GM15510 (cell line): Measurements from ENCODE around the gene COMMD1.

Experiments used
- POLR2A ChIP-seq: IDR thresholded peaks from 3 replicates; pipeline ENCODE4 v1.6.1; 2011; ENCODE audit warnings: borderline replicate concordance; ENCODE audit not compliant: insufficient read length; ENCODE audit errors: extremely low read depth

COMMD1 gene

DNA sequence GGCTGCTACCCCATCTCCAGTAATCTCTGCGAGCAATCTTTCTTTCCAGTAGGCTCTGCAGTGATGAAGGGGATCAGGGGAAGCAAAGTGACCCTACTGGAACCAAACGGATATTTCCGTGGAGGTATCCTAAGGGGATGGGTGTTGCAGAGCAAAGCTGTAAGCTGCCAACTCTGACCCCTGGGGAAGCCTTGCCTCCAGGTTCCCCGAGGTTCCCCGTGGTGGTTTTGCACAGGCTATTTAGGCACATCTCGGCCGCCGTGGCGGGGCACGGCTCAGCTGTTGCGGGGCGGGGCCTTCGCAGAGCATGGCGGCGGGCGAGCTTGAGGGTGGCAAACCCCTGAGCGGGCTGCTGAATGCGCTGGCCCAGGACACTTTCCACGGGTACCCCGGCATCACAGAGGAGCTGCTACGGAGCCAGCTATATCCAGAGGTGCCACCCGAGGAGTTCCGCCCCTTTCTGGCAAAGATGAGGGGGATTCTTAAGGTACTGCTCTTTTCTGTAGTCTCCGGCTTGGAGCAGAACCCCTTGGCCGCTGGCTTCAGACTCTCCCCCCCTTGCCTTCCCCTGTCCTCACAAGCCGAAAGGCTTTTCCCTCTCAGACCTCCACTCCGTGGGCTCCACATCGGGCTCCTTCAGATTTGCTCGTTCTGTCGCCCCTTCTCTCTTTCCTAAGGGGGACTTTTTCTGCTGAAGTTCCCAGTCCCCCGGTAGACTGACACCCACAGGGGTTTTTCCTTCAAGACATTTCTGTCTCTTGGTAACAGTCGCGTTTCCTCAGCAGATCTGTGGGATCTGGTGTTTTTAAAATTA is at the start of gene COMMD1:
Gene COMMD1, plus strand, starts transcription at position 303 of the 814 bp plus-strand sequence. Its CDS starts 5 bp downstream, at position 308.
- peak; percentile 92 for TF ChIP-seq POLR2A

DNA sequence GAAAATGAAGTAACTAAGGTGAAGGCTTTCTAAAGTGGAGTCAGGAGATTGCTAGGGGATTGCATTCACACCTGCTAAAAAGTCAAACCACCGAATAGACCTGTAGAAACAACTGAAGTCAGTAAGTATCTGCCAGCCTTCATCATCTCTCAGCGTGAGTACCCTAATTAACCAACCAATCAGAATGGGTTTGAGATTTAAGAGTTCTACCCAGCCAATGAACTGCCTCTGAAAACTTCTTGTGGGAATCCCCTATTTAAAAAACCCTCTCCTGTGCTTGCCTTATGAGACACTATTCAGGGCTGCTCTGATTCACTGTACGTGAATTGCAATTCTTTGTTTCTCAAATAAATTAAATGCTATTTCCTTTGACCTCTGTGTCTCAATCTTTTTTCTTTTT is 48.2 kb upstream of the COMMD1 start:
- TF ChIP-seq POLR2A: no peak

DNA sequence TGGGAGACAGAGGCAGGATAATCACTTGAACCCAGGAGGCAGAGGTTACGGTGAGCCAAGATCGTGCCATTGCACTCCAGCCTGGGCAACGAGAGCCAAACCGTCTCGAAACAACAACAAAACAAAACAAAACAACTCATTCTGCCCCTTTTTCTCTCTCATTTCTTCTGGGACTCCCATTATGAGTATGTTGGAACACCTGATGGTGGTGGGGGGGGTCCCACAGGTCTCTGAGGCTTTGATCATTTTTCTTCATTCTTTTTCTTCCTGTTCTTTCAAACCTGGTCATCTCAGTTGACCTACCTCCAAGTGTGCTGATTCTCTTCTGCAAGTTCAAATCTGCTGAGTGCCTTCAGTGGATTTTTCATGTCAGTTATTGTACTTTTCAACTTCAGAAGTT is 43.4 kb upstream of the COMMD1 start:
- no peak for TF ChIP-seq POLR2A

DNA sequence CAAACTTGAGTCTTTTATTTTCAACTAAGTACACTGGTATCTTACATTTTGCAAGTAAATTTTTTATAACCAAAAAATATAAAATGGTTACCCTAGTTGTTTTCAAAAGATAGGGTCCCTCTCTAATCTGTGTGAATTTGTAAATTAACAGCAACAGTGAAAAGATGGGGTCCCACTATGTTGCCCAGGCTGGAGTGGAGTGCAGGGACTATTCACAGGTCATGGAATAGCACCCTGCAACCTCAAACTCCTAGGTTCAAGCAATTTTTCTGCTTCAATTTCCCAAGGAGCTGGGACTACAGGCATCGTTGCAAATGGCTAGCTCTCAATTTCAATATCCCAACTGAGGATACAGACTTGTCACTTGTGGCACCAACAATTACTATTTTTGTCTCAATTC is 29.1 kb upstream of the COMMD1 start:
- TF ChIP-seq POLR2A: no peak

DNA sequence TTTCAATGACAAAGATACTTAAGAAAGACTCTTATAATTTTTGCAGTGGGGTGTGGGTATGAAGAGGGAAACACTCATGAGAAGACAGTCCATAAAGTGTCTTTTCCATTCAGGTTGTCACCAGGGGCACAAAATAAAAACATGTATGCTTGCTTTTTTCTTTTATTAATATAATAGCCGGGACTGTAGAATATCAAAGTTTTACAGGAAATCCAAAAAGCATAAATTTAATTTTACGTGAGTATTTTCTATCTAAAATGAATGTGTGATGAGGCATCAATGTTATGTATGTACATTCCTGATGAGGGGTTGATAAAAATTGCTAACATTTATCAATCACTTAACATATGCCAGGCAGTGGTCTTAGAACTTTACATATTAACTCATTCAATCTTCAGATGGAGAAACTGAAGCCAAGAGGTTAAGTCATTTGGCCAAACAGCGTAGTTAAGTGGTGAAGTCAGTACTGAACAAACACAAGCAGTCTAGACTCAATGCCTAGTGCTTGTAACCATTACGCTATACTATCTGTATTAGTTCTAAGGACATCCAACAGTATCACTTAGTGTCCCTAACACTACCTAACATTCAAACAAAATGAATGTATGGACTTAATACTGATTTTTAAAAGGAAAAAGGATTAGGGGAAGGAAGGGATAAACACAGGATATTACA is 27.8 kb upstream of the COMMD1 start:
- no peak for TF ChIP-seq POLR2A

DNA sequence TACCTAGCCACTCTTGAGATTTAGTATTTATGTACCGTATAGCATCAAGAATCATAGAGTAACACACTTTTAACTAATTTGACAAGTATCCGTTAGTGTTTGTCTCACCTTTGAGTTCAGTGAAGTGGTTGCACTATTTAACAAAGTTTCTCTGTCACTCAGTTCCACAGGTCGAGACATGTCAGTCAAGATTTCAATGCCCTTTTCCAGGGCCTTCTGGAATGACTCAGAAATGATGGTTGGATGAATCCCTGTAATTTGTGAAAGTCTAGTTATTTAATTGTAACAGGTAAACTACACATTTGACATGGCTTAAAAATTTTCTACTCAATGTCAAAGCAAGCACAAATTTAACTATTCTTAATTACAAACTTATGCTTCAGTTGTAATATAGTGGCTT is 26.7 kb upstream of the COMMD1 start:
- TF ChIP-seq POLR2A: no peak

DNA sequence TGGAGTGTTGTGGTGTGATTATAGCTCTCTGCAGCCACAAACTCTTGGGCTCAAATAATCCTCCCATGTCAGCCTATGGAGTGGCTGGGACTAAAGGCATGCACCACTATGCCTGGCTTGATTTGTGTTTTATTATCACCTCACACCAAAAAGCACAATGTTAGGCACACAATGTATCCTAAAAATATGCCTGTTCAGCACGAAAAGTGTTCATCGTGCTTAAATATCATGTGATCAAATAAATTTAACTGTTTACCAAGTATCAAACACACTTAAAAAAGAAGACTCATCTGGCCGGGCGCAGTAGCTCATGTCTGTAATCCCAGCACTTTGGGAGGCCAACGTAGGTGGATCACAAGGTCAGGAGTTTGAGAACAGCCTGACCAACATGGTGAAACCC is 22.6 kb upstream of the COMMD1 start:
- TF ChIP-seq POLR2A: no peak

DNA sequence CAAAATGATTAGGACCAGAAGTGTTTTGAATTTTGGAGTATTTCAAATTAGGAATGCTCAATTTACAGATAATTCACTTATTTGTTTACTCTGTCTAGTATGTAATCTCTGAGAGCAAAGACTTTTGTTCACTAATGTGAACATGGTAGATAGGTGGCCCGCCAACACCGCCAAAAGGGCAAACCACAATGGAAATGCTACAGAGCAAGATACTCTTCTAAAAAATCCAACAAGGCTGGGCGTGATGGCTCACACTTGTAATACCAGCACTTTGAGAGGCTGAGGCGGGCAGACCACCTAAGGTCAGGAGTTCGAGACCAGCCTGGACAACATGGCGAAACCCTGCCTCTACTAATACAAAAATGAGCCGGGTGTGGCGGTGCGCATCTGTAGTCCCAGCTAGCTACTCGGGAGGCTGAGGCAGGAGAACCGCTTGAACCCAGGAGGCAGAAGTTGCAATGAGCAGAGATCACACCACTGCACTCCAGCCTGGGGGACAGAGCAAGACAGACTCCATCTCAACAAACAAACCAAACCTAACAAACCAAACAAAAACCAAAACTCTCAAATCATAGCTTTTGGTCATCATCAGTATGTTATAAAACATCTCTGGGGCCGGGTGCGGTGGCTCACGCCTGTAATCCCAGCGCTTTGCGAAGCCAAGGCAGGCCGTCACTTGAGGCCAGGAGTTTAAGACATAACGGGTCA is 19.4 kb upstream of the COMMD1 start:
- no peak for TF ChIP-seq POLR2A

DNA sequence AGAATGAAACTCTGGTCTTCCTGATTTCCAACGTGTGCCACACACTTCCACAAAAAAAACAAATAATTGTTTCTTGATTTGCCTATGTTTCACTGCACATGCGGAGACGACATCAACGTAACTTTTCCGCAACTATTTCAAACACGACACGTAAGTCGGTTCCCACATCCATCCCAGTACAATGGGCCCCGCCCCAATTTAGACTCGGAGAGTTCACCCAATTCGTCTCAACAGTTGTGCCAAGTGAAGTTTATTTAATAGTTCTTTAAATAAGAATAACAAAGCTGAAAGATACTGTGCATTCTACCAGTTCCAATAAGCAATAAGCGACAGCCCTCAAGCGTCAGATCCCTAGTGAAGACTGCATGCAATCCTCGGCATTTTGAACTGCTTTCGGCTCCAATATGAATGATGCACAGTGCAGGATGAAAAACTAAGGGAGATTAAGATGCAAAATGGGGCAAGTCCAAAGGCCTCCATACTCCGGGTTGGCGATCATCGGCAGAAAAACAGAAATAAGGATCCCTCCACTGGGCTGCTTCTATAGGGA is 17.7 kb upstream of the COMMD1 start:
- no peak for TF ChIP-seq POLR2A

DNA sequence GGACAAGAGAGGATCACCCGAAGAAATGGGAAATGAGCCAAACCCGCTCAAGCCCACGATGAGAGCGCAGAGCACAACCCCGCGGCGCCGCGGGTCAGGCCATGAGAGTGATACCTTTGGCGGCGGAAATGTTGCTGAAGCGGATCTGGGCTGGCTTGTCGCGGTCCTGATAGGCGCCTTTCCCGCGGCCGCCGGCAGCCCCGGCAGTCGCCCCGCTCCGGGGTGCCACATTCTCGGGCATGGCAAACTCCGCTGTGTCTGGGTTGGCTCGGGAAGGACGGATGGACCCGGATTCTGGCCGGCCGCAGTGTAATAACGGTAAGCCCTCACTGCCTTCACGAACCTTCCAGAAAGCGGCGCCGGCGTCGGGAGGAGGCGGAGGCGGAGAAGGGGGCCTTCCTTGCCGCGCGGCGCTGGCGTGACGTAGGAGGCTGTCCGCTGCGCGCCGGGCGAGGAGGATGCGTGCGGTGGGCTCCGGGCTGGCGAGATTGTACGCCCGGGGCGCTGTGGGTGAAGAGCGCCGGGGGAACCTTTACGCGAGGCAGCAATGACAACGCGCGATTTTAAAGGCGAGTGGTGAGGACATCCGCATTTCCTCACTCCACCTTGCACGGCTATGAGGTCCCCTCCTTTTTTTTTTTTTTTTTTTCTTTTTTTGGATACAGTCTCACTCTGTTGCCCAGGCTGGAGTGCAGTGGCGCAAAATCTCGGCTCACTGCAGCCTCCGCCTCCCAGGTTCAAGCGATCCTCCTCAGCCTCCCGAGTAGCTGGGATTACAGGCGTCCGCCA is 17.0 kb upstream of the COMMD1 start, which contains the start of gene CCT4:
Gene CCT4, minus strand, starts transcription at position 390 of the 789 bp plus-strand sequence. Its CDS starts 149 bp downstream, at position 241.
- peak; percentile 95 for TF ChIP-seq POLR2A

DNA sequence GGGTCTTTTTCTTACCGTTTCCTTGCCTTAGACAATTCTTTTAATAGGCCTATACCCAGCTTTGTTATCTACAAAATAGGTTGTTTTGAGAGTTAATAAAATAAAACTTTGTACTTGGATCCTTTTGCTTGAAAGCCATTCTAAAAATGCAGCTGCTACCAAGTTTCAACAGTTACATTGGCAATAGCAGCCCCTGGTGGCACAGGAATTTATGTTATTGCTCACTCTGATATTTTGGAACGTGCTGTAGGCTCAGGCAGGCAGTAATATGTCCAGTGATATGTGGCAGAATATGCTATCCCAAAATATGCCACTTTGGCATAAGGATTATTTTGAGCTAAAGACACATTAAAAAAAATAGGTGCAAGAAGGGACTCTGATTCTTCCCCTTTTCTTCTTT is 6.7 kb upstream of the COMMD1 start:
- no peak for TF ChIP-seq POLR2A

DNA sequence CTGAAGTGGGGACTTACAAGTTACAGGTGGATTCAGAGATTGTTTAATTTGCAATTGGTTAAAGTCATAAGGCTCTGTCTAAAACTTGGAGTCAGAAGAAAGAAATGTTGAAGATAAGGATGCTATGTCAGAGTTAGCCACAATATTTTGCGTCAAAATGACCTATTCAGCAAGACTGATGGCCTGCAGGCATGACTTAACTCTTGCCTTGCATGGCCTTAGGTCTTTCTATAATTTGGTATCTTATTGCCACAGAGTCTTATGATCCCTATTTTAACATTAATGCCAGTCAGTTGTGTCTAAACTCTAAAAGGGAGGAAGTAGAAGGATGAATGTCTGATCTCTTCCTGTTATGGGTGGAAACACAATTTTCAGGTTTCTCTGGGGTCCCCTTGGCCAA is 5.2 kb upstream of the COMMD1 start:
- TF ChIP-seq POLR2A: no peak

DNA sequence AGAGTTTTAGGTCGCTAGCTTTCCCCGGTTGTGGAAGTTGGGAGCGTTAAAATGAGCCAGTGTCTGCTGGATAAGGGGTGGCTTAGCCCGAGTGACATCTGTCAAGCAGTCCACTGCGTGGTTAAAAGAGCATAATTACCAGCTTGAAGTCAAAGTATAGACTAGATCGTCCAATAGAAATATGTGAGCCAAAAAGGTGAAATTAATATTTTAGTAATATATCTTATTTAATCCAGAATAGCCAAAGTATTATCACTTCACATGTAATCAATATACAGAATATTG is 654 bp downstream of the COMMD1 start:
- TF ChIP-seq POLR2A: no peak

DNA sequence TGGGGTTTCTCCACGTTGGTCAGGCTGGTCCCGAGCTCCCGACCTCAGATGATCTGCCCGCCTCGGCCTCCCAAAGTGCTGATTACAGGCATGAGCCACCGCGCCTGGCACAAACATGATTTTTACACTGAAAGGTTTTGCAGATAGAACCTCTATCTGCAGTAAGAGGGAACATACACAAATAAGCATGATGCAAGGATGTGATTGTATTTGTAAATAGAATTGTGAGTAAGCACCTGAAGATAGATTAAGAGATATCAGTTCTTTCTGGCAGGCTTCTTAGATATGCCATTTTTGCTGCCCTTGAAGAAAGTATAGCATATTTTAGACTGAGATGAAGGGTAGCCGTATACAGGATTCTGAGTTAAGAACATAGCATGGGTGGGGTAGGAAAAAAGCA is 3.6 kb downstream of the COMMD1 start:
- TF ChIP-seq POLR2A: no peak
